Kidney (tissue), 14 donors: ENCODE data around the gene TSPOAP1. TPM values are rescaled to one million over a fixed set of nuclear protein-coding genes. Genes with fewer than 3 reads are reported as not detected.

Experiments
- DNase-seq, 5 donors: peaks; one replicate each; pipeline ENCODE4 v3.0.0-alpha.2; 2013 to 2020
- FAIRE-seq: peaks from 2 replicates; lab custom pipeline; 2012; peaks lifted over from hg19 to GRCh38; lab: Jason Lieb, UNC
- H3K27ac ChIP-seq, 2 donors: one replicate each; pipeline ENCODE4 v1.7.0; 2013; ENCODE audit warnings: low read depth in 2 of 2, low read length in 2 of 2, inconsistent platforms in 1 of 2
- H3K27me3 ChIP-seq: one replicate; pipeline ENCODE4 v1.7.1; 2013; ENCODE audit warnings: low read length, inconsistent platforms; ENCODE audit not compliant: control insufficient read depth, insufficient read depth
- H3K36me3 ChIP-seq, 3 donors: one replicate each; pipeline versions ENCODE4 v1.7.0 to v1.7.1; 2013; ENCODE audit warnings: low read length in 3 of 3, control low read depth in 1 of 3, inconsistent platforms in 1 of 3; ENCODE audit not compliant: insufficient read depth in 3 of 3, control insufficient read depth in 2 of 3
- H3K4me1 ChIP-seq, 3 donors: one replicate each; pipeline versions ENCODE4 v1.7.0 to v1.7.1; 2013; ENCODE audit warnings: low read length in 3 of 3, inconsistent platforms in 1 of 3, low read depth in 1 of 3; ENCODE audit not compliant: control insufficient read depth in 2 of 3, insufficient read depth in 2 of 3
- H3K4me3 ChIP-seq, 3 donors: one replicate each; pipeline versions ENCODE4 v1.7.0 to v1.8.1; 2013; ENCODE audit warnings: low read length in 3 of 3, control low read depth in 1 of 3, inconsistent platforms in 1 of 3
- H3K9ac ChIP-seq, 3 donors: one replicate each; pipeline versions ENCODE4 v1.7.0 to v1.7.1; 2013; ENCODE audit warnings: low read length in 3 of 3, control low read depth in 1 of 3, inconsistent platforms in 1 of 3
- H3K9me3 ChIP-seq, 3 donors: one replicate each; pipeline versions ENCODE4 v1.7.0 to v1.7.1; 2013; ENCODE audit warnings: low read length in 3 of 3, control low read depth in 1 of 3, inconsistent platforms in 1 of 3; ENCODE audit not compliant: control insufficient read depth in 2 of 3, insufficient read depth in 1 of 3
- intact Hi-C: fragments of 100-400 bp; cut with DNase I; formaldehyde crosslinking; loops from one replicate; pipeline ENCODE4 v1.11.1; 2022
- polyA plus RNA-seq: library from polyadenylated mRNA; stranded (reverse); fragments of 350-450 nt; fragmentation: Illumina TruSeq; extraction: RNeasy Lipid Tissue Mini Kit (QIAGEN cat#74804); gene quantifications from one replicate; pipeline ENCODE4 v1.2.3, GENCODE V29; 2014; ENCODE audit warnings: low read depth, low replicate concordance; ENCODE audit not compliant: insufficient read depth
- total RNA-seq: library from RNA; stranded (reverse); fragmentation: NEBNext Ultra II Directional; extraction: Animal tissue kit (Norgen Biotek cat#: 25700); gene quantifications from one replicate; pipeline ENCODE4 v1.2.1, GENCODE V29; 2021
- TF ChIP-seq, protein P1 (sequence below): IDR thresholded peaks from 3 replicates; pipeline ENCODE4 v1.5.1; 2012; ENCODE audit warnings: mild to moderate bottlenecking, moderate library complexity, borderline replicate concordance; ENCODE audit not compliant: insufficient read depth; ENCODE audit errors: extremely low read depth
- donor health status: control.
- donor health status: control.
- donor health status: control.
- donor health status: control.
- donor health status: control.
- donor health status: DM: yes; HTN: yes; CAD: no.
- donor health status: Normal renal cell carcinoma (clear cell type).

The TSPOAP1 gene
- total and polyA plus RNA-seq, 2 donors from 2014 or later, result 12.5 to 30.6 TPM

DNA sequence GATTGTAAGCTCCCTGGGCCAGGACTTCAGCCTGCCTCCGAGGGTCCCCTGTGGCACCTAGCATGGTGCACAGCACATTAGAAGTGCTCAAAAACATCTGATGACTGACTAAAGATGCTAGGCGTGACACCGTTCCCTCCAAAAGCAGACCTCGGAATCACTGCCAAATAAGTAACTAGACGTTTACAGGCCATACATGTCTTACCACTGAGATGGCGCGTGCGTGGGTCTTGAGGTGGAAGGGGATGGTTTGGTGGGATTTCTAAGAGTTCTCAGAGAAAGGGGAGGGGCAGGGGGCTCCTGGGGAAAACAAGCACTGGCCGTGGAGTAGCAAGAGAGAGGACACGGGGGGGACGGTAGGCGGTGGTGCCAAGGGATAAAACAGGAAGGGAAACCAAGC lies 60.3 kb downstream of the TSPOAP1 start:
- H3K27me3 ChIP-seq, result no peaks in the 10 kb centered on the region
- H3K4me3 ChIP-seq, result no peak overlapping the region
- TF ChIP-seq, protein P1, sequence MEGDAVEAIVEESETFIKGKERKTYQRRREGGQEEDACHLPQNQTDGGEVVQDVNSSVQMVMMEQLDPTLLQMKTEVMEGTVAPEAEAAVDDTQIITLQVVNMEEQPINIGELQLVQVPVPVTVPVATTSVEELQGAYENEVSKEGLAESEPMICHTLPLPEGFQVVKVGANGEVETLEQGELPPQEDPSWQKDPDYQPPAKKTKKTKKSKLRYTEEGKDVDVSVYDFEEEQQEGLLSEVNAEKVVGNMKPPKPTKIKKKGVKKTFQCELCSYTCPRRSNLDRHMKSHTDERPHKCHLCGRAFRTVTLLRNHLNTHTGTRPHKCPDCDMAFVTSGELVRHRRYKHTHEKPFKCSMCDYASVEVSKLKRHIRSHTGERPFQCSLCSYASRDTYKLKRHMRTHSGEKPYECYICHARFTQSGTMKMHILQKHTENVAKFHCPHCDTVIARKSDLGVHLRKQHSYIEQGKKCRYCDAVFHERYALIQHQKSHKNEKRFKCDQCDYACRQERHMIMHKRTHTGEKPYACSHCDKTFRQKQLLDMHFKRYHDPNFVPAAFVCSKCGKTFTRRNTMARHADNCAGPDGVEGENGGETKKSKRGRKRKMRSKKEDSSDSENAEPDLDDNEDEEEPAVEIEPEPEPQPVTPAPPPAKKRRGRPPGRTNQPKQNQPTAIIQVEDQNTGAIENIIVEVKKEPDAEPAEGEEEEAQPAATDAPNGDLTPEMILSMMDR, result no peak
- intact Hi-C loops, result no loop called here
- no peaks in the 10 kb centered on the region for H3K9me3 ChIP-seq
- no peaks in the 10 kb centered on the region for H3K36me3 ChIP-seq
- no peak overlapping the region for H3K9ac ChIP-seq
- H3K4me1 ChIP-seq, result no peaks in the 10 kb centered on the region
- no peak for FAIRE-seq
- no peak overlapping the region for H3K27ac ChIP-seq
- DNase-seq, result no peak

GRCh38 chr17:58267347-58268324 lies 61.0 kb downstream of the TSPOAP1 start:
- H3K27ac ChIP-seq, result no peak overlapping the region
- H3K27me3 ChIP-seq, result no peaks in the 10 kb centered on the region
- intact Hi-C loops, result no loop called here
- H3K36me3 ChIP-seq, result no peaks in the 10 kb centered on the region
- H3K4me1 ChIP-seq, result no peaks in the 10 kb centered on the region
- TF ChIP-seq, protein P1, result no peak
- H3K9ac ChIP-seq, result no peak overlapping the region
- DNase-seq, result no peak
- FAIRE-seq, result no peak
- H3K4me3 ChIP-seq, result no peak overlapping the region
- no peaks in the 10 kb centered on the region for H3K9me3 ChIP-seq

DNA sequence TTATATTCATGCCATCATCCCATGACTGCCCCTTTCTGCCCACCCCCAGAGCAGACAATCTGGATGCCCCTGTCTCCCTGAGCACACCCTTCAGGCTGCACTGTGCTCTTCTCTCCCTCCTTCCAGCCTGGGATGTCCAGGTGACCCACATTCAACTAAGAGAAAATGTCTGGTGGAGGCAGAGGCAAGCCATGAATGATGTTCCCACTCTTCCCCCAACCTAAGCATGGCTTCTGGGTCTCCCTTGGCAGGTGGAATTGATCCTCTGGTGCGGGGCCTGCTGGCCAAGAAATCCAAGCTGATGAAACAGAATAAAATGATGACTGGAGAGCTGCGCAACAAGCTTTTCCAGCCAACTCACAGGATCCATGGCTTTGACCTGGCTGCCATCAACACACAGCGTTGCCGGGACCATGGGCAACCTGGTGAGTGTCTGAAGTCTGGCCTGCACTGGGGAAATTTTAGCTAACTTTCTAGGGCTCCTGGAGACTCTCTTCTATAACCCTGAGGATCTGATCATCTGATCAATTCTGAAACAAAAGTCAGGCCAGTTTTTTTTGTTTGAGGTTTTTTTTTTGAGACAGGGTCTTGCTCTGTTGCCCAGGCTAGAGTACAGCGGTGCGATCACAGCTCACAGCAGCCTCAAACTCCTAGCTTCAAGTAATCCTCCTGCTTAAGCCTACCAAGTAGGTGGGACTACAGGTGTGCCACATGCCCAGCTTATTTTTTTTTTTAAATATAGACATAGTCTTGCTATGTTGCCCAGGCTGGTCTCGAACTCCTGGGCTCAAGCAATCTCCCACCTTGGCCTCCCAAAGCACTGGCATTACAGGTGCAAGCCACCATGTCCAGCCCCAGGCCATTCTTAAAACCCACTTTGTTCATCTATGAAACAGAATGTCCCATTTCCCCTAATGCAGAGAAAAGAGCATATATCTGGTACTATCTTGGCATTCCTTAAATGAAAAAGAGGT lies 62.4 kb downstream of the TSPOAP1 start:
- no peaks in the 10 kb centered on the region for H3K27me3 ChIP-seq
- H3K9me3 ChIP-seq, result no peaks in the 10 kb centered on the region
- no peak overlapping the region for H3K27ac ChIP-seq
- no peak overlapping the region for H3K9ac ChIP-seq
- no peak for FAIRE-seq
- DNase-seq, result no peak
- H3K4me3 ChIP-seq, result no peak overlapping the region
- H3K36me3 ChIP-seq, result no peaks in the 10 kb centered on the region
- intact Hi-C loops, result no loop called here
- H3K4me1 ChIP-seq, result no peaks in the 10 kb centered on the region
- TF ChIP-seq, protein P1, result no peak
